Measurements from ENCODE around the gene FUT2.

FUT2 gene

GRCh38 chr19:48751845-48752495, 56.2 kb downstream of the FUT2 start:
- no peak for DNase-seq (ENCODE audit: low read depth)

GRCh38 chr19:48752496-48753365, 57.0 kb downstream of the FUT2 start, which contains the start of gene FUT1:
FUT1 (minus strand) TSS chr19:48752641; CDS start chr19:48751281, 1,360 bp downstream.
- DNase-seq (ENCODE audit: low read depth) = no peak

GRCh38 chr19:48755084-48755641, 59.4 kb downstream of the FUT2 start, which contains the start of gene FGF21:
FGF21 (plus strand) TSS chr19:48755524; CDS start chr19:48756237, 713 bp downstream.
- DNase-seq (ENCODE audit: low read depth) = no peak

Measured in GM04504 (cell line).